GM23338 (cell line): Measurements from ENCODE around the gene GNB1. TPM values are rescaled to one million over a fixed set of nuclear protein-coding genes. Genes with fewer than 3 reads are reported as not detected.

Experiments used
- ATAC-seq: fragments of 200-7000 bp; cut with Tn5 transposase; 3 replicates; pipeline ENCODE4 v1.9.1; 2020
- DNase-seq: peaks from one replicate; pipeline ENCODE4 v3.0.0-alpha.2; 2015; ENCODE audit warnings: low spot score
- H2AFZ ChIP-seq: fragments of 200-600 bp; sonication (generic); 2 replicates; pipeline ENCODE4 v1.8.0; 2016; ENCODE audit warnings: antibody characterized with exemption, mild to moderate bottlenecking, moderate library complexity
- H3F3A ChIP-seq: fragments of 200-600 bp; sonication (generic); replicated peaks from 2 replicates; pipeline ENCODE4 v1.8.0; 2017; ENCODE audit warnings: antibody characterized with exemption, mixed run types, low read depth
- H3K27ac ChIP-seq: fragments of 200-600 bp; sonication (generic); 2 replicates; pipeline ENCODE4 v1.6.1; 2016; ENCODE audit warnings: low read depth
- H3K27me3 ChIP-seq: fragments of 200-600 bp; sonication (generic); 2 replicates; pipeline ENCODE4 v1.8.0; 2016; ENCODE audit warnings: mild to moderate bottlenecking, mixed run types, moderate library complexity; ENCODE audit not compliant: insufficient read depth
- H3K36me3 ChIP-seq: fragments of 200-600 bp; sonication (generic); 2 replicates; pipeline ENCODE4 v1.8.0; 2016; ENCODE audit warnings: mild to moderate bottlenecking; ENCODE audit not compliant: insufficient read depth
- H3K4me1 ChIP-seq: fragments of 200-600 bp; sonication (generic); 2 replicates; pipeline ENCODE4 v1.8.0; 2016; ENCODE audit warnings: mild to moderate bottlenecking, moderate library complexity; ENCODE audit not compliant: insufficient read depth
- H3K4me2 ChIP-seq: fragments of 200-600 bp; sonication (generic); 2 replicates; pipeline ENCODE4 v1.7.1; 2017; ENCODE audit warnings: mixed run types
- H3K4me3 ChIP-seq: fragments of 200-600 bp; sonication (generic); 2 replicates; pipeline ENCODE4 v1.6.1; 2016; ENCODE audit warnings: mixed run types
- H3K79me2 ChIP-seq: fragments of 200-600 bp; sonication (generic); replicated peaks from 2 replicates; pipeline ENCODE4 v1.8.0; 2017; ENCODE audit warnings: mild to moderate bottlenecking; ENCODE audit not compliant: insufficient read depth
- H3K9me2 ChIP-seq: fragments of 200-600 bp; sonication (generic); 2 replicates; pipeline ENCODE4 v1.8.0; 2017; ENCODE audit not compliant: insufficient read depth
- H4K20me1 ChIP-seq: fragments of 200-600 bp; sonication (generic); replicated peaks from 2 replicates; pipeline ENCODE4 v1.8.0; 2017; ENCODE audit warnings: mild to moderate bottlenecking; ENCODE audit not compliant: insufficient read depth
- H3K27ac Mint-ChIP-seq: 2 replicates; pipeline ENCODE4 v1.8.0; 2020; ENCODE audit warnings: inconsistent platforms, mild to moderate bottlenecking, moderate library complexity, mixed read lengths
- H3K27me3 Mint-ChIP-seq: 3 replicates; pipeline ENCODE4 v1.8.0; 2022; ENCODE audit warnings: low read depth, mild to moderate bottlenecking, moderate library complexity, mixed read lengths, inconsistent platforms; ENCODE audit not compliant: insufficient read depth, poor library complexity
- H3K36me3 Mint-ChIP-seq: 3 replicates; pipeline ENCODE4 v1.8.0; 2021; ENCODE audit warnings: low read depth, mild to moderate bottlenecking, inconsistent platforms, moderate library complexity, mixed read lengths
- H3K4me1 Mint-ChIP-seq: 3 replicates; pipeline ENCODE4 v1.8.0; 2020; ENCODE audit warnings: mild to moderate bottlenecking, inconsistent platforms, mixed read lengths
- H3K4me3 Mint-ChIP-seq: 3 replicates; pipeline ENCODE4 v1.8.0; 2021; ENCODE audit warnings: moderate library complexity, mild to moderate bottlenecking, inconsistent platforms, mixed read lengths
- H3K9me3 Mint-ChIP-seq: 3 replicates; pipeline ENCODE4 v1.8.0; 2020; ENCODE audit warnings: moderate library complexity, mild to moderate bottlenecking, inconsistent platforms, mixed read lengths
- CREB1 ChIP-seq: fragments of 250-450 bp; sonication (Bioruptor Pico); IDR thresholded peaks from 2 replicates; pipeline ENCODE4 v1.5.0; 2020; ENCODE audit warnings: low read depth, mild to moderate bottlenecking, moderate library complexity
- ETS1 ChIP-seq: IDR thresholded peaks from 2 replicates; pipeline ENCODE4 v1.6.1; 2016; ENCODE audit warnings: antibody characterized with exemption
- JUNB ChIP-seq: IDR thresholded peaks from one replicate; pipeline ENCODE4 v1.6.1; 2016; ENCODE audit warnings: antibody characterized with exemption; ENCODE audit not compliant: unreplicated experiment
- POLR2AphosphoS5 ChIP-seq: IDR thresholded peaks from 2 replicates; pipeline ENCODE4 v1.6.1; 2016; ENCODE audit warnings: antibody characterized with exemption, low read depth
- REST ChIP-seq: IDR thresholded peaks from one replicate; pipeline ENCODE4 v1.6.1; 2018; ENCODE audit warnings: antibody characterized with exemption; ENCODE audit not compliant: unreplicated experiment
- STAT1 ChIP-seq: IDR thresholded peaks from one replicate; pipeline ENCODE4 v1.6.1; 2016; ENCODE audit warnings: antibody characterized with exemption; ENCODE audit not compliant: unreplicated experiment
- ZNF114 ChIP-seq: fragments of 250-450 bp; sonication (Bioruptor Pico); IDR thresholded peaks from 2 replicates; pipeline ENCODE4 v1.5.0; 2020; ENCODE audit warnings: mild to moderate bottlenecking, moderate library complexity
- polyA plus RNA-seq: library from polyadenylated mRNA; unstranded; fragments of >200 nt; fragmentation: Nextera tagmentation; extraction: Ambion mirVana; gene quantifications from 2 replicates; pipeline ENCODE4 v1.2.1, GENCODE V29; 2016
- total RNA-seq: library from RNA; depleted of rRNA; stranded (reverse); fragments of >200 nt; shearing (Covaris generic); gene quantifications from 2 replicates; pipeline ENCODE4 v1.2.3, GENCODE V29; 2014

GNB1 gene
- total and polyA plus RNA-seq, 2 experiments from 2014 or later, result 65.4 to 138 TPM

GRCh38 chr1:1938613-1939295 is 47.9 kb upstream of the GNB1 start:
- H4K20me1 ChIP-seq, result no peaks in the 10 kb centered on the region
- TF ChIP-seq CREB1 (CRISPR knock-in tag) (no peak), JUNB (no peak), POLR2AphosphoS5 (no peak), ZNF114 (CRISPR knock-in tag) (no peak), ETS1 (no peak), REST (no peak), STAT1 (no peak)
- Mint-ChIP-seq H3K27ac (no peak overlapping the region), H3K4me1 (peaks cover 2% of the 10 kb centered on the region; the same call in 2 of the 3 replicates), H3K4me3 (no peak overlapping the region), H3K36me3 (no peaks in the 10 kb centered on the region), H3K27me3 (peaks cover 14% of the 10 kb centered on the region), H3K9me3 (peaks cover 9% of the 10 kb centered on the region; the same call in 2 of the 3 replicates)
- no peaks in the 10 kb centered on the region for H3K36me3 ChIP-seq
- no peaks in the 10 kb centered on the region for H3K79me2 ChIP-seq
- no peak overlapping the region for H3K27ac ChIP-seq
- H3K4me1 ChIP-seq, result no peaks in the 10 kb centered on the region
- H2AFZ ChIP-seq, result no peak overlapping the region
- DNase-seq (no peak), ATAC-seq (no peak)
- 0 out of 2 replicates have a peak, but pooled peaks cover 2% of the 10 kb centered on the region for H3K9me2 ChIP-seq
- 0 out of 2 replicates have a peak, but pooled peaks cover 3% of the 10 kb centered on the region for H3F3A ChIP-seq
- no peak overlapping the region for H3K4me2 ChIP-seq
- no peak overlapping the region for H3K4me3 ChIP-seq
- H3K27me3 ChIP-seq, result no peaks in the 10 kb centered on the region

- Histone ChIP-seq H3K79me2 (no peaks in the 10 kb centered on the region), H3F3A (0 out of 2 replicates have a peak, but pooled peaks cover 7% of the 10 kb centered on the region), H3K27me3 (no peaks in the 10 kb centered on the region), H2AFZ (no peak overlapping the region), H3K36me3 (no peaks in the 10 kb centered on the region), H3K4me3 (no peak overlapping the region), H3K4me1 (no peaks in the 10 kb centered on the region), H4K20me1 (no peaks in the 10 kb centered on the region), H3K27ac (no peak overlapping the region), H3K4me2 (no peak overlapping the region), H3K9me2 (0 out of 2 replicates have a peak, but pooled peaks cover 3% of the 10 kb centered on the region)
- H3K9me3 Mint-ChIP-seq, result peaks cover 9% of the 10 kb centered on the region; the same call in 2 of the 3 replicates
- no peaks in the 10 kb centered on the region for H3K36me3 Mint-ChIP-seq
- no peak for ATAC-seq
- H3K4me3 Mint-ChIP-seq, result no peak overlapping the region
- TF ChIP-seq STAT1, result no peak
- no peak for DNase-seq
- H3K27me3 Mint-ChIP-seq, result peaks cover 10% of the 10 kb centered on the region
- no peaks in the 10 kb centered on the region; the same call in 2 of the 3 replicates for H3K4me1 Mint-ChIP-seq
- H3K27ac Mint-ChIP-seq, result no peak overlapping the region
Measured at GRCh38 chr1:1938276-1938573, 47.3 kb upstream of the GNB1 start.
